ENCODE data around the gene ETAA1.

The ETAA1 gene

GRCh38 chr2:67397143-67397986, at the start of gene ETAA1:
TSS of gene ETAA1 (plus strand) at chr2:67397333. CDS start at chr2:67397449, 116 bp downstream.
- peak; percentile 81 for DNase-seq

- no peak for DNase-seq
Observed at GRCh38 chr2:67366832-67367412, 30.2 kb upstream of the ETAA1 start.

DNA sequence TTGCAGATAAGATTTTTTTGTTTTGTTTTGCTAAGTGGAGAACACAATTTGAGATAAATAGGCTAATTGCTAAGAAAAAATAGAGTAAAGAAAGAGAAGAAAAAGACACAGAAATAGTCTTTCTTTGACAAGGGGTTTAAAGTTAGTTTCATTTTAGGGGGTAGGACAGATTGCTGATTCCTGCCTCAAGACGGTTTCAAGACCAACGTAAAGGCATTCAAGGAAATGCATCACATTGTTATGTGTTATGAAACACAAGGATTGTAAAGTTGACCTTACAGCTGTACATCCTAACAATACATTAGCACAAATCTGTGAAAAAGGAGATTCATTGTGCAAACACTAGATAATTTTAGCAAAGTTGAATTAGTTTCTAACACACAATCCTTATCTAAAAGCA, 22.7 kb upstream of the ETAA1 start:
- no peak for DNase-seq

DNA sequence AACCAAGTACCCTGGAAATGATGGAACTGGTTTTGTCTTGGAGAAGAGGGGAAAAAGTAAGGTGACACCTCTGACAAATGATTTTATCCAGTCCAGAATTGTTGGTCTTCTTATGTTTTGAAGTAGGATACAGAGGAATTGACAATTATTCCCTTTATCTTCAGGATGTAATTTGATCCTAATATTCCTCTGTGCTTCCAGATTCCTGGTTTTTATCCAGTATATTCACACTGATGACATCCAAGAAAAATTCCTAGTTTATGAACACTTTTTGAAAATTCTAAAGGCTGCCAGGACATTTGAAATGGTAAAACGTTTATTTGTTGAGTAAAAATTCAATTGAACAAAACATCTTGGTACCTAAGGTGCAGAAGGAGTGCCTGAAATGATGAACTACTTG, 22.2 kb upstream of the ETAA1 start:
- no peak for DNase-seq

DNA sequence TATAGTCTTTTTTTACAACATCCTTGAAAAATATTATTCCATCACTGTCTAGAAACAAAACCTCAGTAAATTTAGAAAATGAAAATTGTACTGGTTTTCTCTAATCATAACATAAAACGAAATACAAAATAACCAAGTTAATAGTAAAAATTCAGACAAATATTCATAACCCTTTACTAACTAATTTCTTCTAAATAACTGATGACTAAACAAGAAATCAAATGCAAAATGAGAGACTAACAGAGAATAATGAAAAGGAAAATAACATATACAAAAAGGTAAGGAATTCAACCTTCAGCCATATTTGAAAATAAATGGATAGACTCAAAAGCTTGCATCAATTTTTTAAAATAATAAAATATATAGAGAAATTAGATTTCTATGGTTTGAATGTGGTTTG, 18.6 kb upstream of the ETAA1 start:
- DNase-seq, result no peak

- DNase-seq, result no peak
Observed at GRCh38 chr2:67379048-67379447, 18.1 kb upstream of the ETAA1 start.

DNA sequence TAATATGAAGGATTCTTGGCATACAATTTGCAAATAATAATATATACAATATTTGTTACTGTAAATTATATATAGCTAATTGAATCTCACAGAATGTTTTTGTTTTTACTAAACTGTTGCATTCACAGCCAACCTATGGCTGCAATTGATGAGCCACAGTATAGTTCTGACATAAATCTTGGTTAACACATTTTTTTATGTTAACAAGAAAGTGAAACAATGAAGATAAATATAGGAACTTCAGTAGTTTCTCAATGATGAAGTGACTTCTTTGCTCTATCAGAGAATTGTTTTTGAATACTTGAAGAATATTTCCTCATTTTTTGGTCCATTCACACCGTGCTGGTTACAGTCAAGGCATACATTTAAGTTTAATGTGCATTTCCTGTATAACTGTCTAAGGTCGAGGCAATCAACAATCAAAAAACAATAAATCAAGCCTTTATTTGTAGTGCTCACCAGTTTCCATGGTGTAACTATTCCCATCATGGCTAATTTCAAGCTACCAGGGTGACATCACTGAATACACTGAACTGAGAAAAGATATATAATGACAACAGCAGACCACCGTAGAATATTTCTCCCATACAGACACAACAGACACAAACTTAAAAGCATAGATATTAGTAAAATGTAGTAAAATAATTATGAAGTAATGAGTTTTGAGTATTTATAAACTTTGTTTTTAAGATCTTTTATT, 12.9 kb upstream of the ETAA1 start:
- no peak for DNase-seq

DNA sequence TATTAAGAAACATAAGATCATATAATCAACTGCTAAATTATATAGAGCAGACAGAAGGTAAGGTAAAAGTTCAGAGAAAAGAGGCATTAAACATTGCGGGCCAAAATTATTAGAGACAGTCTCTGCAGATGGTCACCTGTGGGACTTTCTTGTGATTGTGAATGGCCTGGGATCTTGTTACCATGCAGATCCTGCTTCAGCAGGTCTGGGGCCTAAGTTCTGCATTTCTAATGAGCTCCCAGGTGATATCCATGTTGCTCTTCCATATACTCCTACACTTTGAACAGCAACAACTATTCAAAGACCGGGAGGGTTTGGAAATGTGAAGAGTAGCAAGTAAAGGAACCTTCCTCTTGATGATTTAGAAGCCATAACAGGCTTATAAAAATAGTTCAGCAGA, 8.5 kb upstream of the ETAA1 start:
- no peak for DNase-seq

- DNase-seq, result no peak
Observed at GRCh38 chr2:67389286-67389685, 7.8 kb upstream of the ETAA1 start.

- no peak for DNase-seq
Observed at GRCh38 chr2:67389788-67390187, 7.3 kb upstream of the ETAA1 start.

- no peak for DNase-seq
Observed at GRCh38 chr2:67393237-67393636, 3.9 kb upstream of the ETAA1 start.

GRCh38 chr2:67394734-67395133, 2.4 kb upstream of the ETAA1 start:
- DNase-seq, result peak; percentile 15

GRCh38 chr2:67399144-67399543, 2.0 kb downstream of the ETAA1 start:
- no peak for DNase-seq

- no peak for DNase-seq
Observed at GRCh38 chr2:67399831-67400489, 2.8 kb downstream of the ETAA1 start.

GRCh38 chr2:67400560-67401485, 3.7 kb downstream of the ETAA1 start:
- no peak for DNase-seq

DNA sequence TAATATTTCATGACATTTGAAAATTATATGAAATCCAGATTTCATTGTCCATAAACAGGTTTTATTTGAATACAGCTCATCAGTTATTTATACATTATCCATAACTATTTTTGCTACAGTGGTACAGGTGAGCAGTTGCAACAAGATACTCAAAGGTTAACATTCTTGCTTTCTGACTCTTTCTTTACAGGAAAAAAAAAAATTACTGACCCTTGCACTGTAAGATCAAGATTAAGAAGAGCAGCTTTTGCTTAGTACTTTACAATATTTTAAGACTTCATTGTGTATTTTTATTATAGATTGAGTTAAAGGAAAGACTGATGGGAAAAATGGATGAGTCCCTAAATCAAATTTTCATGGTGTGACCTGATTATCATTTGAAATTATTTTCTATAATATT, 11.2 kb downstream of the ETAA1 start:
- DNase-seq, result no peak

- DNase-seq, result no peak
Observed at GRCh38 chr2:67412424-67412823, 15.3 kb downstream of the ETAA1 start.

- DNase-seq, result no peak
Observed at GRCh38 chr2:67414867-67415266, 17.7 kb downstream of the ETAA1 start.

DNA sequence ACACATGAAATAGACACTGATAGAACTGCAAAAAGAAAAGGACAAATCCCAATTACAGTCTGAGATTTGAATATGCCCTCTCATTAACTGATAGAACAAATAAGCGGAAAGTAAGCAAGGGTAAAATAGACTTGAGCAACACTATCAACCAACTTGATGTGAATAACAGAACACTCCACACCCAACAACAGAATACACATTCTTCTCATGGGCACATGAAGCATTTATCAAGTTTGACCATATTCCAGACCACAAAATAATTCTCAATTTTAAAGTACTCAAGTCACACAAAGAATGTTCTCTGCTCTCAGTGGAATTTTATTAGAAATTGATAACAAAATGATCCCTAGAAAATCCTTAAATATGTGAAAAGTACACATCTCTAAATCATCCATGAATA, 19.0 kb downstream of the ETAA1 start:
- no peak for DNase-seq

DNA sequence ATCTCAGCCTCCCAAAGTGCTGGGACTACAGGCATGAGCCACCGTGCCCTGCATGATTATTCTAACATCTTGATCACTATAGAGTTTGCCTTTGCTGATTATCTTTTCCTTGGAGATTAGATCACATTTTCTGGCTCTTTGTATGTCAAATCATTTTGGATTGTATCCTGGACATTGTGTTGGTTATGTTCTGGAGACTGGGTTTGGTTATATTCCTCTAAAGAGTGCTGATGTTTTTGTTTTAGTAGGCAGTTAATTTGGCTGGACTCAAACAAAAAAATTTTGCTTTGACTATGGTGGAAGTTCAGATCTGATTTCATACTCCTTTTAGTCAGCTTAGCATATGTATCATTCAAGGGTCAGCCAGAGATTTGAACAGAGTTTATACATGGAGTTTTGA, 26.4 kb downstream of the ETAA1 start:
- no peak for DNase-seq

GRCh38 chr2:67436221-67436620, 39.1 kb downstream of the ETAA1 start:
- DNase-seq, result no peak

DNA sequence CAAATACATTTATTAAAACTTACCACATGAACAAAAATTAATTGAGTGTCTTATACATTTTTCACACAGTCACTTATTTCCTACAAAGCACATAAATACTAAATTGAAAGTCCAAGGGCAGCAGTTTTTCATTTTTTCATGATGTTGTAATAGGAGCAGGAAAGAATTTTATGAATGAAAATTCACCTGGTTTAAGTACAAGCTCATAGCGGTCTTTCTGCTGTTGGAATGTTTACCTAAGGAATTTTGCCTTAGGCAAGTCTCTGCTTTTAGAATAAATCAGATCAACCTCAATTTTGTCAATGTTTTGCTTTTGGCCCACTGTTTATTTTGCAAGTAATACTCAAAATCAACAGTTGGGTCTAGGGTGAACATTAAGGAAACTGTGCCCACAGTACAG, 40.0 kb downstream of the ETAA1 start:
- no peak for DNase-seq

Data from T1000 (cell line).